HUDEP-2 (cell line): ENCODE measurements around the gene SSMEM1.
"Not testable (repeated sequence)": the region's sequence is repeated elsewhere in the genome, so short reads cannot be mapped to it uniquely, and the experiment has no call there.

Source experiments
- DNase-seq, 76 experiments: peaks; one replicate each; lab custom pipeline; 2025; ENCODE audit not compliant: unreplicated experiment in 76 of 76; lab: John Stamatoyannopoulos, UW

SSMEM1 gene

GRCh38 chr7:130243486-130243885 is 35.8 kb downstream of the SSMEM1 start:
- DNase-seq: not testable (repeated sequence)

GRCh38 chr7:130246491-130246890 is 38.8 kb downstream of the SSMEM1 start:
- not testable (repeated sequence) for DNase-seq

- not testable (repeated sequence) for DNase-seq
These were observed 41.2 kb downstream of the SSMEM1 start for GRCh38 chr7:130248842-130249241.

GRCh38 chr7:130249626-130250025 is 42.0 kb downstream of the SSMEM1 start:
- not testable (repeated sequence) for DNase-seq

GRCh38 chr7:130254555-130254954 is 46.9 kb downstream of the SSMEM1 start:
- no peak for DNase-seq

- DNase-seq: no peak
These were observed 49.0 kb downstream of the SSMEM1 start for GRCh38 chr7:130256704-130257103.

- DNase-seq: no peak
These were observed 50.9 kb downstream of the SSMEM1 start for GRCh38 chr7:130258494-130259078.

GRCh38 chr7:130262448-130262847 is 54.8 kb downstream of the SSMEM1 start:
- no peak for DNase-seq

- no peak for DNase-seq
These were observed 55.5 kb downstream of the SSMEM1 start for GRCh38 chr7:130263130-130263529.
